ENCODE data around the gene P2RY2.

GRCh38 chr11:73284106-73284505, 66.0 kb downstream of the P2RY2 start:
- TF ChIP-seq, protein P1, sequence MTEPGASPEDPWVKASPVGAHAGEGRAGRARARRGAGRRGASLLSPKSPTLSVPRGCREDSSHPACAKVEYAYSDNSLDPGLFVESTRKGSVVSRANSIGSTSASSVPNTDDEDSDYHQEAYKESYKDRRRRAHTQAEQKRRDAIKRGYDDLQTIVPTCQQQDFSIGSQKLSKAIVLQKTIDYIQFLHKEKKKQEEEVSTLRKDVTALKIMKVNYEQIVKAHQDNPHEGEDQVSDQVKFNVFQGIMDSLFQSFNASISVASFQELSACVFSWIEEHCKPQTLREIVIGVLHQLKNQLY (CRISPR knock-in tag; IDR thresholded peaks at IDR 0.05), result no peak
- TF ChIP-seq, protein P2, sequence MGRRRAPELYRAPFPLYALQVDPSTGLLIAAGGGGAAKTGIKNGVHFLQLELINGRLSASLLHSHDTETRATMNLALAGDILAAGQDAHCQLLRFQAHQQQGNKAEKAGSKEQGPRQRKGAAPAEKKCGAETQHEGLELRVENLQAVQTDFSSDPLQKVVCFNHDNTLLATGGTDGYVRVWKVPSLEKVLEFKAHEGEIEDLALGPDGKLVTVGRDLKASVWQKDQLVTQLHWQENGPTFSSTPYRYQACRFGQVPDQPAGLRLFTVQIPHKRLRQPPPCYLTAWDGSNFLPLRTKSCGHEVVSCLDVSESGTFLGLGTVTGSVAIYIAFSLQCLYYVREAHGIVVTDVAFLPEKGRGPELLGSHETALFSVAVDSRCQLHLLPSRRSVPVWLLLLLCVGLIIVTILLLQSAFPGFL (CRISPR knock-in tag; IDR thresholded peaks at IDR 0.05; ENCODE audit: borderline replicate concordance), result no peak
- TF ChIP-seq CTCF (IDR thresholded peaks at IDR 0.05) (no peak), ELF4 (CRISPR knock-in tag; IDR thresholded peaks at IDR 0.05; ENCODE audit: low read depth) (no peak), JUN (CRISPR knock-in tag; IDR thresholded peaks at IDR 0.05) (no peak), ZNF425 (CRISPR knock-in tag; conservative IDR thresholded peaks at IDR 0.05) (no peak)

Measured in WTC11 (cell line).